Trophoblast cell (in vitro differentiated cells and primary cell): ENCODE measurements around the gene CTAG1B.

Source experiments
- DNase-seq, 2 donors: peaks; one replicate each; pipeline ENCODE4 v3.0.0-alpha.2; 2016
- H2AFZ ChIP-seq: 2 replicates; pipeline ENCODE4 v1.6.1; 2013; ENCODE audit warnings: low read length, moderate library complexity, mild to moderate bottlenecking; ENCODE audit not compliant: insufficient read depth, poor library complexity
- H2AK5ac ChIP-seq: 2 replicates; pipeline ENCODE4 v1.6.1; 2013; ENCODE audit warnings: mild to moderate bottlenecking, low read length
- H2BK120ac ChIP-seq: 2 replicates; pipeline ENCODE4 v1.6.1; 2013; ENCODE audit warnings: low read length, mild to moderate bottlenecking, moderate library complexity; ENCODE audit not compliant: insufficient read depth, poor library complexity
- H2BK12ac ChIP-seq: 2 replicates; pipeline ENCODE4 v1.6.1; 2013; ENCODE audit warnings: mild to moderate bottlenecking, low read length, moderate library complexity
- H2BK5ac ChIP-seq: 2 replicates; pipeline ENCODE4 v1.6.1; 2013; ENCODE audit warnings: low read length, low read depth, moderate library complexity, mild to moderate bottlenecking; ENCODE audit not compliant: poor library complexity
- H3K14ac ChIP-seq: 2 replicates; pipeline ENCODE4 v1.6.1; 2013; ENCODE audit warnings: mild to moderate bottlenecking, low read length
- H3K18ac ChIP-seq: 2 replicates; pipeline ENCODE4 v1.6.1; 2013; ENCODE audit warnings: mild to moderate bottlenecking, low read length
- H3K23ac ChIP-seq: 2 replicates; pipeline ENCODE4 v1.6.1; 2013; ENCODE audit warnings: low read length
- H3K27ac ChIP-seq: 2 replicates; pipeline ENCODE4 v1.5.1; 2013; ENCODE audit warnings: low read depth, mild to moderate bottlenecking, inconsistent platforms, low read length, moderate library complexity
- H3K27me3 ChIP-seq: 2 replicates; pipeline ENCODE4 v1.6.1; 2013; ENCODE audit warnings: inconsistent platforms, mild to moderate bottlenecking, low read length, moderate library complexity; ENCODE audit not compliant: insufficient read depth
- H3K36me3 ChIP-seq, 2 experiments: 1 replicate in 1 of 2; 2 replicates in 1 of 2; pipeline ENCODE4 v1.6.1; 2013; ENCODE audit warnings: low read length in 2 of 2, mild to moderate bottlenecking in 2 of 2, moderate library complexity in 1 of 2; ENCODE audit not compliant: insufficient read depth in 2 of 2, control insufficient read depth in 1 of 2
- H3K4ac ChIP-seq: 2 replicates; pipeline ENCODE4 v1.6.1; 2013; ENCODE audit warnings: low read depth, mild to moderate bottlenecking, low read length, moderate library complexity
- H3K4me1 ChIP-seq, 2 experiments: 1 replicate in 1 of 2; 2 replicates in 1 of 2; pipeline ENCODE4 v1.6.1; 2013; ENCODE audit warnings: low read length in 2 of 2, mild to moderate bottlenecking in 2 of 2, moderate library complexity in 1 of 2; ENCODE audit not compliant: insufficient read depth in 2 of 2, control insufficient read depth in 1 of 2
- H3K4me2 ChIP-seq: 2 replicates; pipeline ENCODE4 v1.6.1; 2013; ENCODE audit warnings: inconsistent platforms, mild to moderate bottlenecking, low read length, moderate library complexity
- H3K4me3 ChIP-seq: 2 replicates; pipeline ENCODE4 v1.5.1; 2013; ENCODE audit warnings: mild to moderate bottlenecking, low read depth, low read length, inconsistent platforms
- H3K79me1 ChIP-seq: one replicate; pipeline ENCODE4 v1.6.1; 2013; ENCODE audit warnings: low read length
- H3K79me2 ChIP-seq: 2 replicates; pipeline ENCODE4 v1.6.1; 2013; ENCODE audit warnings: low read length, mild to moderate bottlenecking; ENCODE audit not compliant: control insufficient read depth, insufficient read depth, poor library complexity
- H3K9ac ChIP-seq: 2 replicates; pipeline ENCODE4 v1.6.1; 2013; ENCODE audit warnings: mild to moderate bottlenecking, low read length
- H3K9me3 ChIP-seq: 2 replicates; pipeline ENCODE4 v1.6.1; 2013; ENCODE audit warnings: low read depth, mild to moderate bottlenecking, control low read depth, inconsistent platforms, low read length; ENCODE audit not compliant: insufficient read depth
- H4K12ac ChIP-seq: 2 replicates; pipeline ENCODE4 v1.6.1; 2013; ENCODE audit warnings: low read depth, mild to moderate bottlenecking, low read length, moderate library complexity
- H4K8ac ChIP-seq: 2 replicates; pipeline ENCODE4 v1.6.1; 2013; ENCODE audit warnings: low read depth, mild to moderate bottlenecking, low read length, moderate library complexity
- H4K91ac ChIP-seq: one replicate; pipeline ENCODE4 v1.6.1; 2013; ENCODE audit warnings: low read depth, mild to moderate bottlenecking, low read length, moderate library complexity
- WGBS: extraction: QIAGEN DNeasy Blood & Tissue Kit; methylation state at CpG from one replicate; pipeline ENCODE4 v1.1.7; 2013; ENCODE audit warnings: missing lambda C conversion rate; ENCODE audit not compliant: insufficient read length, insufficient coverage; ENCODE audit errors: extremely low coverage; 5-methylcytosine and 5-hydroxymethylcytosine counted together

The CTAG1B gene

DNA sequence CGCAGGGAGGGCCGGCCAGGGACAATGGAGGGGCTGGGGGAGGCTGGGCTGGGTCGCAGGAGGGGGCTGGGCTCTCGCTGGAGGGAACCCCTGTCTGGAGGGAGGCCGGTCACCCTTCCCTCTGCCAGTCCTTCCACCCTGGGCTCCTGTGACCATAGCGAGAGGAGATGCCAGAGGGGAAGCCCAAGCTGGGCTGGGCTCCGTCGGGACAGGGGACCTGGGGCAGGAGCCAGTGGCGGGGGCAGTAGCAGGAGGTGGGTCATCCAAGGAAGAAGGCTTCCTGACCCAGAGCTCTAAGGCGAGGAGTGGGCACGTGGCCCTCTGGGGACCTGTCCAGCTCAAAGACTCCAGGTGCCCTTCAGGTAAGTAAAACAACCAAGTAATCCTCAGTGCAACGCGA lies 16.9 kb downstream of the CTAG1B start:
- no peaks in the 10 kb centered on the region for H3K27me3 ChIP-seq
- H3K4ac ChIP-seq = no peak overlapping the region
- no CpG with 5 or more reads among the region's 13 CpGs for WGBS
- H2BK12ac ChIP-seq = no peak overlapping the region
- H2AFZ ChIP-seq = no peak overlapping the region
- no peak overlapping the region for H4K12ac ChIP-seq
- H3K9me3 ChIP-seq = peaks cover 12% of the 10 kb centered on the region
- no peak overlapping the region for H3K4me3 ChIP-seq
- H4K8ac ChIP-seq = no peak overlapping the region
- no peaks in the 10 kb centered on the region for H3K4me1 ChIP-seq
- no peak overlapping the region for H2BK120ac ChIP-seq
- no peak for DNase-seq
- H3K79me2 ChIP-seq = no peaks in the 10 kb centered on the region
- no peak overlapping the region for H3K4me2 ChIP-seq
- no peak overlapping the region for H4K91ac ChIP-seq
- H3K18ac ChIP-seq = no peak overlapping the region
- H3K79me1 ChIP-seq = no peaks in the 10 kb centered on the region
- no peak overlapping the region for H3K23ac ChIP-seq
- H2BK5ac ChIP-seq = no peak overlapping the region
- H3K27ac ChIP-seq = no peak overlapping the region
- H3K36me3 ChIP-seq = no peaks in the 10 kb centered on the region
- H3K14ac ChIP-seq = no peak overlapping the region
- no peak overlapping the region for H2AK5ac ChIP-seq
- no peak overlapping the region for H3K9ac ChIP-seq

DNA sequence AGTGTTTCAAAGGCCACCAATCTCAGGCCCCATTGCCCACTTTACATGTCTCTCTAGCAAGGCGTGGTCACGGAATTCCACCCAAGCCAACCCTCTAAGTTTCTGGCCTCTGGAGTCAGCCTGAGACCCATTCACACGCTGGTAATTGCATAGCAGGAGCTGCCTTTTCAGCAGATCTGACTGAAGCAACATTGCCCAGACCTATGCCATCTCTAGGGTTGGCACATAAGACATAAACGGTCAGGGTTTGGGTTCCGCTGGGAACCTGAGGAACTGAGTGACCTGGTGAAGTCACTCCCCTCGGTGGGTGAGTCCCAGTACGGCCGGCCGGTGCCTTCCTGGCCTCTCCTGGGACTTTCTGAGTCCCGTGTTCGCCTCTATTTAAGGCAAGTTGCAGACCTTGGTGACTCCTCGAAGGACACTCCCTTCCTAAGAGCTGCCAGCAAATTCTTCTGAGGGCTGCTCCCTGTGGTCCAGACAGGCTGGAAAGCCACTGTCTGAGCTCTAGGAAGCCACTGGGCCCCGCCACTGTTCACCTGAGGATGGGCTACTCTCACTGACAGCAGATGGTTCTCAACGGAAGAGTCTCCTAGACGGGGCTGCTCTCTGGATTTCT lies 18.2 kb downstream of the CTAG1B start:
- Histone ChIP-seq H3K4ac (no peak overlapping the region), H3K27me3 (no peaks in the 10 kb centered on the region), H2BK12ac (no peak overlapping the region), H3K4me3 (no peak overlapping the region), H4K91ac (no peak overlapping the region), H2BK5ac (no peak overlapping the region), H3K14ac (no peak overlapping the region), H3K79me2 (no peaks in the 10 kb centered on the region), H3K36me3 (no peaks in the 10 kb centered on the region), H2AK5ac (no peak overlapping the region), H3K23ac (no peak overlapping the region), H4K8ac (no peak overlapping the region), H3K18ac (no peak overlapping the region), H3K9ac (no peak overlapping the region), H3K27ac (no peak overlapping the region), H3K4me1 (no peaks in the 10 kb centered on the region), H2AFZ (no peak overlapping the region), H4K12ac (no peak overlapping the region), H2BK120ac (no peak overlapping the region), H3K9me3 (peaks cover 14% of the 10 kb centered on the region), H3K79me1 (no peaks in the 10 kb centered on the region), H3K4me2 (no peak overlapping the region)
- WGBS = no CpG with 5 or more reads among the region's 15 CpGs
- DNase-seq = no peak

DNA sequence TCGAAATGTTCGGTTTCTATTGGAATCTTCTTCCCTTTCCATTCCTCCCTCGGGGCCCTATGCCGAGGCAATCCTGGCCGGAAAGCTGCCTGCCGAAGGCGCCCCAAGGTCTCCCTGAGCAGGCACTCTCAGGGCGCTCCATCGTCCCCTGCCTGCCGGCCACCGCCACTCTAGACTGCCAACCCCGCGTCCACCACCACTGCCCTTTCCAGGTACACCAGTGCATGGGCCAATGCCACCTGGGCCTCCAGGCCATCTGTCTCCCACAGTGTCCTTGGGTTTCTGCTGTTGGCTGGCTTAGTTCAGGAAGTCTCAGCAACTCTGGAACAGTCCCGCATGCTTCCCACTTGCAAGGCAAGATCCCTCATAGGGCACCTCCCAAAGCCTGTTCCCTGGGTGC lies 19.6 kb downstream of the CTAG1B start:
- no peak overlapping the region for H2AFZ ChIP-seq
- no peak overlapping the region for H3K9ac ChIP-seq
- peaks cover 14% of the 10 kb centered on the region for H3K9me3 ChIP-seq
- H4K8ac ChIP-seq = no peak overlapping the region
- H3K4me3 ChIP-seq = no peak overlapping the region
- no peaks in the 10 kb centered on the region for H3K79me1 ChIP-seq
- H2BK120ac ChIP-seq = no peak overlapping the region
- H2BK12ac ChIP-seq = no peak overlapping the region
- H3K14ac ChIP-seq = no peak overlapping the region
- H4K91ac ChIP-seq = no peak overlapping the region
- no peak overlapping the region for H4K12ac ChIP-seq
- no peak overlapping the region for H3K4ac ChIP-seq
- no peak overlapping the region for H2BK5ac ChIP-seq
- no peak overlapping the region for H3K27ac ChIP-seq
- no peak overlapping the region for H2AK5ac ChIP-seq
- no peak for DNase-seq
- no peak overlapping the region for H3K23ac ChIP-seq
- H3K4me1 ChIP-seq = no peaks in the 10 kb centered on the region
- no peak overlapping the region for H3K4me2 ChIP-seq
- no peak overlapping the region for H3K18ac ChIP-seq
- no CpG with 5 or more reads among the region's 14 CpGs for WGBS
- H3K27me3 ChIP-seq = no peaks in the 10 kb centered on the region
- no peaks in the 10 kb centered on the region for H3K36me3 ChIP-seq
- H3K79me2 ChIP-seq = no peaks in the 10 kb centered on the region

DNA sequence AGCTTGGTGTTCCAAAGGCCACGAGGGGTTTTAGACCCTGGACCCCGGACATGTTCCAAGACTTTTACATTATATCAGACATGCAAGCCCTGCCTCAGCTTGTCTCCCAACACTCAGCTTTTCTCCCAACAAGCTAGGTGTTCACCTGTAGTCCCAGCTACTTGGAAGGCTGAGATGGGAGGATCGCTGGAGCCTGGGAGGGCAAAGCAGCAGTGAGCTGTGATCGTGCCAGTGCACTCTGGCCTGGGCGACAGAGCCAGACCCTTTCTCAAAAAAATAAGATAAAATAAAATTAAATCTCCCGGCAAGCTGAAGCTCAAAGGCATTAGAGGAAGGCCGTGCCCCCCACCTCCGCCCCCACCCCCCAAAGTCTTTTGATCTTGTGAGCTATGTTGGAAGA lies 20.4 kb downstream of the CTAG1B start:
- no peaks in the 10 kb centered on the region for H3K79me1 ChIP-seq
- no peak overlapping the region for H3K18ac ChIP-seq
- no peak overlapping the region for H2AFZ ChIP-seq
- no peak overlapping the region for H3K23ac ChIP-seq
- no peak overlapping the region for H3K14ac ChIP-seq
- WGBS = no CpG with 5 or more reads among the region's 8 CpGs
- H3K4me3 ChIP-seq = no peak overlapping the region
- no peak overlapping the region for H2BK120ac ChIP-seq
- no peak overlapping the region for H3K27ac ChIP-seq
- H3K4me1 ChIP-seq = no peaks in the 10 kb centered on the region
- no peaks in the 10 kb centered on the region for H3K36me3 ChIP-seq
- H3K4ac ChIP-seq = no peak overlapping the region
- H4K12ac ChIP-seq = no peak overlapping the region
- no peak overlapping the region for H4K8ac ChIP-seq
- H3K27me3 ChIP-seq = no peaks in the 10 kb centered on the region
- no peak overlapping the region for H4K91ac ChIP-seq
- H2BK12ac ChIP-seq = no peak overlapping the region
- H3K9me3 ChIP-seq = peaks cover 14% of the 10 kb centered on the region
- H3K9ac ChIP-seq = no peak overlapping the region
- no peak for DNase-seq
- no peaks in the 10 kb centered on the region for H3K79me2 ChIP-seq
- no peak overlapping the region for H2BK5ac ChIP-seq
- H3K4me2 ChIP-seq = no peak overlapping the region
- no peak overlapping the region for H2AK5ac ChIP-seq
